SK-N-SH (cell line): ENCODE results near the gene R3HDML.

ENCODE experiments used
- CTCF ChIP-seq: fragments of 200-600 bp; sonication (generic); IDR thresholded peaks from 2 replicates; pipeline ENCODE4 v1.6.1; 2017; ENCODE audit warnings: antibody characterized with exemption, mild to moderate bottlenecking, moderate library complexity
- REST ChIP-seq: IDR thresholded peaks from 2 replicates; pipeline ENCODE4 v1.6.1; 2012; ENCODE audit warnings: mild to moderate bottlenecking, low read depth, low read length, moderate library complexity

- TF ChIP-seq CTCF (no peak), REST (no peak)
Measured at GRCh38 chr20:44389871-44390270, 53.0 kb downstream of the R3HDML start.
